GM23338 (cell line): ENCODE measurements around the gene GNG7. TPM values are rescaled to one million over a fixed set of nuclear protein-coding genes. Genes with fewer than 3 reads are reported as not detected.
A peak's percentile ranks its signal among the peaks of the same experiment; 100 is the strongest.

Source experiments
- ATAC-seq: fragments of 200-7000 bp; cut with Tn5 transposase; 3 replicates; pipeline ENCODE4 v1.9.1; 2020
- DNase-seq: peaks from one replicate; pipeline ENCODE4 v3.0.0-alpha.2; 2015; ENCODE audit warnings: low spot score
- H2AFZ ChIP-seq: fragments of 200-600 bp; sonication (generic); 2 replicates; pipeline ENCODE4 v1.8.0; 2016; ENCODE audit warnings: antibody characterized with exemption, mild to moderate bottlenecking, moderate library complexity
- H3F3A ChIP-seq: fragments of 200-600 bp; sonication (generic); replicated peaks from 2 replicates; pipeline ENCODE4 v1.8.0; 2017; ENCODE audit warnings: antibody characterized with exemption, mixed run types, low read depth
- H3K27ac ChIP-seq: fragments of 200-600 bp; sonication (generic); 2 replicates; pipeline ENCODE4 v1.6.1; 2016; ENCODE audit warnings: low read depth
- H3K27me3 ChIP-seq: fragments of 200-600 bp; sonication (generic); 2 replicates; pipeline ENCODE4 v1.8.0; 2016; ENCODE audit warnings: mild to moderate bottlenecking, mixed run types, moderate library complexity; ENCODE audit not compliant: insufficient read depth
- H3K36me3 ChIP-seq: fragments of 200-600 bp; sonication (generic); 2 replicates; pipeline ENCODE4 v1.8.0; 2016; ENCODE audit warnings: mild to moderate bottlenecking; ENCODE audit not compliant: insufficient read depth
- H3K4me1 ChIP-seq: fragments of 200-600 bp; sonication (generic); 2 replicates; pipeline ENCODE4 v1.8.0; 2016; ENCODE audit warnings: mild to moderate bottlenecking, moderate library complexity; ENCODE audit not compliant: insufficient read depth
- H3K4me2 ChIP-seq: fragments of 200-600 bp; sonication (generic); 2 replicates; pipeline ENCODE4 v1.7.1; 2017; ENCODE audit warnings: mixed run types
- H3K4me3 ChIP-seq: fragments of 200-600 bp; sonication (generic); 2 replicates; pipeline ENCODE4 v1.6.1; 2016; ENCODE audit warnings: mixed run types
- H3K79me2 ChIP-seq: fragments of 200-600 bp; sonication (generic); replicated peaks from 2 replicates; pipeline ENCODE4 v1.8.0; 2017; ENCODE audit warnings: mild to moderate bottlenecking; ENCODE audit not compliant: insufficient read depth
- H3K9me2 ChIP-seq: fragments of 200-600 bp; sonication (generic); 2 replicates; pipeline ENCODE4 v1.8.0; 2017; ENCODE audit not compliant: insufficient read depth
- H4K20me1 ChIP-seq: fragments of 200-600 bp; sonication (generic); replicated peaks from 2 replicates; pipeline ENCODE4 v1.8.0; 2017; ENCODE audit warnings: mild to moderate bottlenecking; ENCODE audit not compliant: insufficient read depth
- H3K27ac Mint-ChIP-seq: 2 replicates; pipeline ENCODE4 v1.8.0; 2020; ENCODE audit warnings: inconsistent platforms, mild to moderate bottlenecking, moderate library complexity, mixed read lengths
- H3K27me3 Mint-ChIP-seq: 3 replicates; pipeline ENCODE4 v1.8.0; 2022; ENCODE audit warnings: low read depth, mild to moderate bottlenecking, moderate library complexity, mixed read lengths, inconsistent platforms; ENCODE audit not compliant: insufficient read depth, poor library complexity
- H3K36me3 Mint-ChIP-seq: 3 replicates; pipeline ENCODE4 v1.8.0; 2021; ENCODE audit warnings: low read depth, mild to moderate bottlenecking, inconsistent platforms, moderate library complexity, mixed read lengths
- H3K4me1 Mint-ChIP-seq: 3 replicates; pipeline ENCODE4 v1.8.0; 2020; ENCODE audit warnings: mild to moderate bottlenecking, inconsistent platforms, mixed read lengths
- H3K4me3 Mint-ChIP-seq: 3 replicates; pipeline ENCODE4 v1.8.0; 2021; ENCODE audit warnings: moderate library complexity, mild to moderate bottlenecking, inconsistent platforms, mixed read lengths
- H3K9me3 Mint-ChIP-seq: 3 replicates; pipeline ENCODE4 v1.8.0; 2020; ENCODE audit warnings: moderate library complexity, mild to moderate bottlenecking, inconsistent platforms, mixed read lengths
- ETS1 ChIP-seq: IDR thresholded peaks from 2 replicates; pipeline ENCODE4 v1.6.1; 2016; ENCODE audit warnings: antibody characterized with exemption
- POLR2AphosphoS5 ChIP-seq: IDR thresholded peaks from 2 replicates; pipeline ENCODE4 v1.6.1; 2016; ENCODE audit warnings: antibody characterized with exemption, low read depth
- ZNF331 ChIP-seq: fragments of 250-450 bp; sonication (Bioruptor Pico); IDR thresholded peaks from 2 replicates; pipeline ENCODE4 v1.5.0; 2020; ENCODE audit warnings: low read depth, mild to moderate bottlenecking, moderate library complexity
- microRNA-seq: library from miRNA; unstranded; fragments of <30 nt; microRNA quantifications from one replicate; pipeline ENCODE4, GENCODE V29; 2017
- polyA plus RNA-seq: library from polyadenylated mRNA; unstranded; fragments of >200 nt; fragmentation: Nextera tagmentation; extraction: Ambion mirVana; gene quantifications from 2 replicates; pipeline ENCODE4 v1.2.1, GENCODE V29; 2016
- small RNA-seq: library from RNA; depleted of rRNA; stranded (forward); fragments of <200 nt; gene quantifications from one replicate; pipeline ENCODE3, GENCODE V24; 2014; ENCODE audit warnings: low replicate concordance
- total RNA-seq: library from RNA; depleted of rRNA; stranded (reverse); fragments of >200 nt; shearing (Covaris generic); gene quantifications from 2 replicates; pipeline ENCODE4 v1.2.3, GENCODE V29; 2014; rRNA removed

GNG7 gene
- total and polyA plus RNA-seq, 2 experiments from 2014 or later: 5.1 to 5.4 TPM

- Histone ChIP-seq H3K9me2 (no peaks in the 10 kb centered on the region), H3K4me1 (no peaks in the 10 kb centered on the region), H3K79me2 (no peaks in the 10 kb centered on the region), H3F3A (peaks cover 5% of the 10 kb centered on the region; the same call in 1 of the 2 replicates), H3K4me3 (peak overlapping the region; percentile 77), H3K27me3 (no peaks in the 10 kb centered on the region), H3K36me3 (no peaks in the 10 kb centered on the region), H3K4me2 (peak overlapping the region; percentile 81), H4K20me1 (no peaks in the 10 kb centered on the region), H3K27ac (peak overlapping the region; percentile 88; the same call in 1 of the 2 replicates), H2AFZ (peak overlapping the region; percentile 91)
- ATAC-seq: peak; percentile 66
- peaks cover 7% of the 10 kb centered on the region for H3K4me1 Mint-ChIP-seq
- H3K9me3 Mint-ChIP-seq: peaks cover 5% of the 10 kb centered on the region; the same call in 1 of the 3 replicates
- no peaks in the 10 kb centered on the region; the same call in 2 of the 3 replicates for H3K36me3 Mint-ChIP-seq
- H3K27ac Mint-ChIP-seq: peak overlapping the region; percentile 59; the same call in 1 of the 2 replicates
- H3K27me3 Mint-ChIP-seq: peaks cover 13% of the 10 kb centered on the region
- peak; percentile 80 for DNase-seq
- TF ChIP-seq POLR2AphosphoS5 (peak; percentile 38; the same call in 1 of the 2 replicates), ZNF331 (CRISPR knock-in tag) (no peak), ETS1 (peak; percentile 60; the same call in 1 of the 2 replicates)
- peak overlapping the region; percentile 80 for H3K4me3 Mint-ChIP-seq
Observed at GRCh38 chr19:2461751-2462634, 240.5 kb downstream of the GNG7 start.

Small RNA genes lying within 50 kb of the gene (microRNA-seq; reads per million reads assigned to microRNA genes)
- not detected for gene MIR7850

Small RNA genes lying within 50 kb of the gene (small RNA-seq; reads per million reads assigned to genes)
- gene MIR7850: not detected
- not detected for gene RN7SL121P
- not detected for gene RNU6-993P

Other genes with a start within 250 kb of the GNG7 start
- gene LMNB2, start 245.7 kb downstream of the GNG7 start, total RNA-seq: 190 and 255 TPM in 2 replicates
- gene LMNB2, start 245.7 kb downstream of the GNG7 start, polyA plus RNA-seq: 40.1 and 40.9 TPM in 2 replicates
- gene GADD45B, start 226.6 kb downstream of the GNG7 start, total RNA-seq: 12.3 and 15.2 TPM in 2 replicates
- 15.8 and 16.6 TPM in 2 replicates for gene GADD45B, start 226.6 kb downstream of the GNG7 start, polyA plus RNA-seq
- gene DIRAS1, start 18.7 kb upstream of the GNG7 start, total RNA-seq: 17.1 and 18.6 TPM in 2 replicates
- gene DIRAS1, start 18.7 kb upstream of the GNG7 start, polyA plus RNA-seq: 2.8 and 3.8 TPM in 2 replicates
- 46.5 and 47.4 TPM in 2 replicates for gene SLC39A3, start 37.3 kb upstream of the GNG7 start, total RNA-seq
- gene SLC39A3, start 37.3 kb upstream of the GNG7 start, polyA plus RNA-seq: 30.9 and 33.5 TPM in 2 replicates
- 79.3 and 102 TPM in 2 replicates for gene SGTA, start 80.6 kb upstream of the GNG7 start, total RNA-seq
- gene SGTA, start 80.6 kb upstream of the GNG7 start, polyA plus RNA-seq: 69.4 and 71.6 TPM in 2 replicates
- gene THOP1, start 82.8 kb upstream of the GNG7 start, total RNA-seq: 229 and 268 TPM in 2 replicates
- 110 and 111 TPM in 2 replicates for gene THOP1, start 82.8 kb upstream of the GNG7 start, polyA plus RNA-seq
- gene ZNF554, start 117.2 kb upstream of the GNG7 start, total RNA-seq: 3.8 and 7.5 TPM in 2 replicates
- gene ZNF554, start 117.2 kb upstream of the GNG7 start, polyA plus RNA-seq: 1.4 and 2.0 TPM in 2 replicates
- 7.5 and 11.4 TPM in 2 replicates for gene ZNF555, start 138.8 kb upstream of the GNG7 start, total RNA-seq
- 2.9 and 3.5 TPM in 2 replicates for gene ZNF555, start 138.8 kb upstream of the GNG7 start, polyA plus RNA-seq
- not detected in 2 replicates for gene ZNF556, start 164.6 kb upstream of the GNG7 start, total RNA-seq
- not detected in 2 replicates for gene ZNF556, start 164.6 kb upstream of the GNG7 start, polyA plus RNA-seq
- 7.6 and 10.8 TPM in 2 replicates for gene ZNF57, start 198.2 kb upstream of the GNG7 start, total RNA-seq
- gene ZNF57, start 198.2 kb upstream of the GNG7 start, polyA plus RNA-seq: 4.8 and 6.4 TPM in 2 replicates
- 4.1 and 4.5 TPM in 2 replicates for gene ZNF77, start 242.3 kb upstream of the GNG7 start, total RNA-seq
- 3.3 and 3.7 TPM in 2 replicates for gene ZNF77, start 242.3 kb upstream of the GNG7 start, polyA plus RNA-seq